ENCODE results near the gene NFASC.

Gene NFASC

DNA sequence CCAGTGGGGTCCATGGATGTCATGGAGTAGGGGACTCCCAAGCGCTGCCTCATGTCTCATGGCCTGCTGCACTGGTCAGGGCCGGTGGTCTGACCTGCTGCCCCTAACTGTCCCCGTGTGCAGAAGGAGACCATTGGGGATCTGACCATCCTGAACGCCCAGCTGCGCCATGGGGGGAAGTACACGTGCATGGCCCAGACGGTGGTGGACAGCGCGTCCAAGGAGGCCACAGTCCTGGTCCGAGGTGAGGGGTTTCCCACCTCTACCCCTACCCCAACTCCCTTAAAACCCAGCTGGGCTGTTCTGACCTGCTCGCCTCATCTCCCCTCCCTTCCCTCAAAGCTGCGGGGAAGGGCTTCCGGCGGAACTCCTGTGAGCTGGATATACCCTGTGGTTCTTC is 195.0 kb downstream of the NFASC start:
- DNase-seq = no peak

DNA sequence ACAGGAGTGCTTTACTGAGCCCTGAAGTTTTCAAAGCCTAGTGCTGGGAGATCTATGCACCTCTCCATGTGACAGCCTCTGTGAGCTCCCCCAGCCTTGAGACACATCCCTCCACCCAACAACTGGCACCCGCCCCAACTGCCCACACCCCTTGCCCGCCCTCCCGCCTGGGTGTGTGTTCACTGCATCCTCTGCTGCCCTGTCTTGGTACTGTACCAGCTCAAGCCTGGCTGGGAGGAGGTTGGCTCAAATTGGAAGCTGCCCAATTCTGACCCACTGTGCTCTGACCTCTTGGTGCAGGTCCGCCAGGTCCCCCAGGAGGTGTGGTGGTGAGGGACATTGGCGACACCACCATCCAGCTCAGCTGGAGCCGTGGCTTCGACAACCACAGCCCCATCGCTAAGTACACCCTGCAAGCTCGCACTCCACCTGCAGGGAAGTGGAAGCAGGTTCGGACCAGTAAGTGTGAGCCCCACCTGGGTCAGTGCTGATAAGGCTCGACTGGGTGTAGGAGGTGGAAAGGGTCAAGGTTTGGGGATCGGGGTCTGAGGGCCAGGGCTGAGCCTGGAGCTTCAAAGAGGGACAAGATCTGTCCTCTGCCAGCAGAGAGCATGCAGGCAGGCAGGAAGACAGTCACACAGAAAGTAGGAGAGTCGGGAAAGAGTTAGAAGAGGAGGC is 195.6 kb downstream of the NFASC start:
- peak in 1 of 4 experiments; percentile 9 for DNase-seq

DNA sequence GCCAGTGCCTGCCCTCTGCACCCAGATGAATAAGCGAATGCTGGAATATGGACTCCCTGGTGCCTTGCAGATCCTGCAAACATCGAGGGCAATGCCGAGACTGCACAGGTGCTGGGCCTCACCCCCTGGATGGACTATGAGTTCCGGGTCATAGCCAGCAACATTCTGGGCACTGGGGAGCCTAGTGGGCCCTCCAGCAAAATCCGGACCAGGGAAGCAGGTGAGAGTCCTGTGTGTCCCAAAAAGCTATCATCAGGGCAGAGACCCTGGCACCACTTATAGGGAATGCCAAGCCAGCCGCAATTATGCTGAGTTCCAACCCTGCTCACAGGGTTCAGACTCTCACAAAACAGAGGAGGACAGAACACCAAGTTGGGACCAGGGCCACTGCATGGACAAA is 196.4 kb downstream of the NFASC start:
- no peak for DNase-seq

DNA sequence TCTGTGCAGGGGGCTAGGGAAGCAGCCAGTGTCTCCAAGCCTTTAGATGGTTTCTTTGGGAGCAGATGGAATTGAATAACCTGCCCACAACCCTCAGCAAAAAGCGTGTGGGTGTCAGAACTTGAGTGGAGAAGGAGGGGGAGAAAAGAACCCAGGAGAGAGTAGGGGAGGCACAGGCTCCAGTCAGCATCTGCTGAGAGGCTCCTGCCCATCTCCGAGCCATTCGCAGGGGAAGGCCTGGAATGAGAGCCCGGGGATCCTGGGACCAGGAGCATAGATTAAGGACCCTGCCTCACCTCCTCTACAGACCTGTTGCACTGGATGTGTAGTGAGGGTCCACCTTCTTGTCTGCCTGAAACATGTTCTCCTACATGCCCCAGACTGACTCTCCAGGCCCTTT is 197.3 kb downstream of the NFASC start:
- no peak for DNase-seq

DNA sequence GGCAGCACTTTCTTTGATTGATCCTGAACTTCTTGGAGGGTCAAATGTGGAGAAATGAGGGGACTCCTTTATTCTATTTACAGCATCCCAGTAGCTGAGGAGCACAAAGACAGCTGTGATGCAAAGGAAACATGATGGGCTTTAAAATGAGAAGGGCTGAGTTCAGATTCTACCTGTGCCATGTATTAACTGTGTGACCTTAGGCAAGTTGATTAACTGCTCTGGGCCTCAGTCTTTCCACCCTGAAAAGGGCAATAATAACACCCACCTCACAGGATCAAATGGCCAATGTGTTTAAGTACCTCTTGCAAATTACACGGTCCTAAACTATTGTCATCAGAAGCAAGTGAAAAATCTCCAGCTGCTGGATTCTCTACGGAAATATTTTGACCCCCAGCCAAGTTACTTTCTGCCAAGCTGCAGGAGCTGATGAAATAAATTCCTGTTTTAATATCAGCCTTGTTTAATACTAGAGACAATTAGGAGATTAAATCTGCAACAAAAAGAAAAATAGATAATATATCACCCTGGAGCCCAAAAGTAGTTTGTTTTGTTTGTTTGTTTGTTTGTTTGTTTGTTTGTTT is 197.9 kb downstream of the NFASC start:
- no peak for DNase-seq

DNA sequence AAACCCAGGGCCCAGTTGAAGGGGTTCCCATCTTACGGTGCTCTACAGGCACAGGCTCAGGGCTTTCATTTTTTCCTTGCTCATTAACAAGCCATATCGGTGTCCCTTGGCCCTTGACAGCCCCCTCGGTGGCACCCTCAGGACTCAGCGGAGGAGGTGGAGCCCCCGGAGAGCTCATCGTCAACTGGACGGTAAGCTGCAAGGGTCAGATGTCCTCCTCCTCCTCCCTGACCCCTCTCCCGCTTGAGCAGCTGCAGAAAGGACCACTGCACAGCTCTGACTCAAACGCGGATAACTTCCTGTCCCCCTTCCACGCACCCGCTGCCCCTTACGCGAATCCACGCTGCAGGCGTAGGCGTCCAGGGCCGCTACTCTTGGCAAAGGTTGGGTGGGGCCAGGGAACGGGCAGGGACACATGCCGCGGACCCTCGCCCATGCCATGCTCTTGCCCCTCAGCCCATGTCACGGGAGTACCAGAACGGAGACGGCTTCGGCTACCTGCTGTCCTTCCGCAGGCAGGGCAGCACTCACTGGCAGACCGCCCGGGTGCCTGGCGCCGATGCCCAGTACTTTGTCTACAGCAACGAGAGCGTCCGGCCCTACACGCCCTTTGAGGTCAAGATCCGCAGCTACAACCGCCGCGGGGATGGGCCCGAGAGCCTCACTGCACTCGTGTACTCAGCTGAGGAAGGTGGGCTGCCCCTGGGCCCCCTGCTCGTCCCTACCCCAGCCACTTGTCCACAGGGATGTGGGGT is 198.9 kb downstream of the NFASC start:
- no peak for DNase-seq

DNA sequence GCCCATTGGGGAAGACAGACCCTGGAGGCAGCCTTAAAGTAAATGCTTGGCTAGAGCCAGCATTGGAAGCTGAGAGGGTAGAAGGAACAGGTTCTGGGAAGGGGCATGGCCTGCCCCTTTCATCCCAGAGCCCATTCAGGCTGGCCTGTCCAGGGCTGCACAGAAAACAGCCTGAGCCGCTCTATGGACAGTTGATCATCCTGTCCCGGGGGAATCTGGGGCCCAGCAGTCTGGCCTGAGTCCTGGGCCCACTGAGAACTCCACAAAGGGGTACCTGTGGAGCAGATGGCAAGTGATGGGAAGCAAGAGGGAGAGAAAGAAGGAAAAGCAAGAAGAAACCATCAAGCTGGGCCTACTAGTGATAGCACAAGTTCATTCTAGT is 200.4 kb downstream of the NFASC start:
- no peak for DNase-seq

DNA sequence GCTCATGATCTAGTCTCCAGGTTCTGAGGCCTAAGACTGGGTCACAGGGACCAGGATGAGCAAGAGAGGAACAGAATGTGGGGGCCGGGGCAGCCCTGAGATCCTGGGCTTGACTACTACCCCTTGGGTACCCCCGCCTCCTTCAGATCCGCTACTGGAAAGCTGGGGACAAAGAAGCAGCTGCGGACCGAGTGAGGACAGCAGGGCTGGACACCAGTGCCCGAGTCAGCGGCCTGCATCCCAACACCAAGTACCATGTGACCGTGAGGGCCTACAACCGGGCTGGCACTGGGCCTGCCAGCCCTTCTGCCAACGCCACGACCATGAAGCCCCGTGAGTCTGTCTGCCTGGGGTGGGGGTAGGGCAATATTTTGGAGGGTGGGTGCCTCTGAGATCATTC is 201.1 kb downstream of the NFASC start:
- DNase-seq = no peak

DNA sequence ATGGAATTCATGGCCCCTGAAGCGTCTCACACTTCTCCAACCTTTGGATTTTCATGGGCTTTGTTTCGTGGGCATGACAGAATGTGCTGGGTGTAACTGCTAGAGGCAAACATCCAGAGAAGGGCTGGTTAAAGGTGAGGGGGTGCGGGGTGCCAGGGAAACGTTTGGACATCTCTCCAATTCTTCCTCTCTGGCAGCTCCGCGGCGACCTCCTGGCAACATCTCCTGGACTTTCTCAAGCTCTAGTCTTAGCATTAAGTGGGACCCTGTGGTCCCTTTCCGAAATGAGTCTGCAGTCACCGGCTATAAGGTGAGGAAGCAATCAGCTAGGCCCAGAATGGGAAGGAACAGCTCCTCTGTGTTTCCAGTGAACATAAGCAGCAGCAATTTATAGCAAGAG is 201.6 kb downstream of the NFASC start:
- no peak for DNase-seq
